Fibroblast of lung (primary cell): ENCODE measurements around the gene TP73.

Experiments
- EZH2 ChIP-seq: IDR thresholded peaks from 2 replicates; pipeline ENCODE4 v1.5.1; 2012; ENCODE audit warnings: low read length, control low read depth, mild to moderate bottlenecking; ENCODE audit errors: missing control alignments
- TF ChIP-seq, protein P1 (sequence below), 2 donors: IDR thresholded peaks in 1 of 2; conservative IDR thresholded peaks in 1 of 2; 1 replicate in 1 of 2; 2 replicates in 1 of 2; pipeline ENCODE4 v1.5.1; 2011 to 2012; ENCODE audit warnings: low read length in 2 of 2, control low read depth in 1 of 2, inconsistent platforms in 1 of 2, low read depth in 1 of 2, mild to moderate bottlenecking in 1 of 2

DNA sequence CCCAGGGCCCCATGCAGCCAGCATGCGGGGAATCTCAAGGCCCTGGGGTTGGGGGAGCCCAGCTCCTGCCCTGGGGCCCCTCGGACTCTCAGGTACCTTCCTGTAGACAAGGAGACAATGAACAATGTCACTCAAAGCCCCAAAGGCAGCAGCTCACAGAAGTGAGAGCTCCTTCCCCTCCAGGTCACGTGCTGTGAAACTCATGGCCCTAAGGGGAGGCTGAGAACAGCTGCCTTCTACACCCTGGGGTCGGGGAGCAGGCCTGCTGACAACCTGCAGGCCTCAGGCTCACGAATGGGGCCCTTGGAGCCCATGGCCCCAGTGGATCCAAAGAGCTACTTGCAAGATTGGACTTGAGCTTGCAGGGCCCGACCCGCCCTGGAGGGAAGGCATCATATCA, 44.2 kb upstream of the TP73 start:
- TF ChIP-seq, protein P1, sequence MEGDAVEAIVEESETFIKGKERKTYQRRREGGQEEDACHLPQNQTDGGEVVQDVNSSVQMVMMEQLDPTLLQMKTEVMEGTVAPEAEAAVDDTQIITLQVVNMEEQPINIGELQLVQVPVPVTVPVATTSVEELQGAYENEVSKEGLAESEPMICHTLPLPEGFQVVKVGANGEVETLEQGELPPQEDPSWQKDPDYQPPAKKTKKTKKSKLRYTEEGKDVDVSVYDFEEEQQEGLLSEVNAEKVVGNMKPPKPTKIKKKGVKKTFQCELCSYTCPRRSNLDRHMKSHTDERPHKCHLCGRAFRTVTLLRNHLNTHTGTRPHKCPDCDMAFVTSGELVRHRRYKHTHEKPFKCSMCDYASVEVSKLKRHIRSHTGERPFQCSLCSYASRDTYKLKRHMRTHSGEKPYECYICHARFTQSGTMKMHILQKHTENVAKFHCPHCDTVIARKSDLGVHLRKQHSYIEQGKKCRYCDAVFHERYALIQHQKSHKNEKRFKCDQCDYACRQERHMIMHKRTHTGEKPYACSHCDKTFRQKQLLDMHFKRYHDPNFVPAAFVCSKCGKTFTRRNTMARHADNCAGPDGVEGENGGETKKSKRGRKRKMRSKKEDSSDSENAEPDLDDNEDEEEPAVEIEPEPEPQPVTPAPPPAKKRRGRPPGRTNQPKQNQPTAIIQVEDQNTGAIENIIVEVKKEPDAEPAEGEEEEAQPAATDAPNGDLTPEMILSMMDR (conservative IDR thresholded peaks at IDR 0.05 in 1 of 2, IDR thresholded peaks at IDR 0.05 in 1 of 2; ENCODE audit: low read depth in 1 of 2, low read length in 2 of 2) = no peak
- no peak for TF ChIP-seq EZH2
